ENCODE data around the gene TAF1.
"Not testable (repeated sequence)": the region's sequence is repeated elsewhere in the genome, so short reads cannot be mapped to it uniquely, and the experiment has no call there.

TAF1 gene

GRCh38 chrX:71326394-71326793, 39.8 kb upstream of the TAF1 start:
- H2BK120ac ChIP-seq (ENCODE audit: low read depth, low read length) = no peak overlapping the region
- H3K27ac ChIP-seq (ENCODE audit: low read depth, low read length) = no peak overlapping the region
- H3K79me1 ChIP-seq (ENCODE audit: low read length) = no peaks in the 10 kb centered on the region
- no peaks in the 10 kb centered on the region for H3K79me2 ChIP-seq (ENCODE audit: control insufficient read depth, insufficient read depth, low read length)
- no peak overlapping the region for H3K23ac ChIP-seq (ENCODE audit: low read length)
- no peak overlapping the region for H3K9ac ChIP-seq (ENCODE audit: low read length)
- H3K4me3 ChIP-seq (ENCODE audit: low read length) = no peak overlapping the region
- no peak overlapping the region for H3K18ac ChIP-seq (ENCODE audit: low read length)
- no peak overlapping the region for H3K56ac ChIP-seq (ENCODE audit: low read length)
- no CpG with 5 or more reads among the region's 3 CpGs for WGBS (ENCODE audit: extremely low coverage, insufficient coverage, low lambda C conversion rate)
- no peak overlapping the region for H2BK15ac ChIP-seq (replicated peaks; ENCODE audit: low read depth)
- no peak overlapping the region for H3K4ac ChIP-seq (ENCODE audit: low read depth, low read length)
- no peak overlapping the region for H2BK5ac ChIP-seq (ENCODE audit: low read length)
- DNase-seq = no peak
- no peak overlapping the region for H4K8ac ChIP-seq (ENCODE audit: low read depth, low read length)
- H3K4me1 ChIP-seq (ENCODE audit: control insufficient read depth, low read depth, low read length) = no peaks in the 10 kb centered on the region
- H3K4me2 ChIP-seq (ENCODE audit: low read length) = no peak overlapping the region
- no peak overlapping the region for H4K5ac ChIP-seq (ENCODE audit: low read length)
- H3K27me3 ChIP-seq (ENCODE audit: insufficient read depth, low read length, poor library complexity) = no peaks in the 10 kb centered on the region
- no peak overlapping the region for H2AK5ac ChIP-seq (ENCODE audit: low read length)
- no peaks in the 10 kb centered on the region for H3K36me3 ChIP-seq (ENCODE audit: control insufficient read depth, insufficient read depth, low read length)

- H3K27me3 ChIP-seq (ENCODE audit: insufficient read depth, low read length, poor library complexity); H3K9ac ChIP-seq (ENCODE audit: low read length); H4K8ac ChIP-seq (ENCODE audit: low read depth, low read length): not testable (repeated sequence)
Observed at GRCh38 chrX:71349151-71349665, 16.9 kb upstream of the TAF1 start.

GRCh38 chrX:71349867-71350266, 16.3 kb upstream of the TAF1 start:
- not testable (repeated sequence) for H3K4me2 ChIP-seq (ENCODE audit: low read length); H3K4me3 ChIP-seq (ENCODE audit: low read length); H3K18ac ChIP-seq (ENCODE audit: low read length); H4K5ac ChIP-seq (ENCODE audit: low read length); H3K23ac ChIP-seq (ENCODE audit: low read length); H3K27me3 ChIP-seq (ENCODE audit: insufficient read depth, low read length, poor library complexity); H3K4ac ChIP-seq (ENCODE audit: low read depth, low read length); H3K9ac ChIP-seq (ENCODE audit: low read length); H3K79me2 ChIP-seq (ENCODE audit: control insufficient read depth, insufficient read depth, low read length); H2AK5ac ChIP-seq (ENCODE audit: low read length); H3K36me3 ChIP-seq (ENCODE audit: control insufficient read depth, insufficient read depth, low read length); H3K56ac ChIP-seq (ENCODE audit: low read length); H4K8ac ChIP-seq (ENCODE audit: low read depth, low read length); H3K27ac ChIP-seq (ENCODE audit: low read depth, low read length); H2BK5ac ChIP-seq (ENCODE audit: low read length); H2BK15ac ChIP-seq (replicated peaks; ENCODE audit: low read depth); H3K79me1 ChIP-seq (ENCODE audit: low read length); H3K4me1 ChIP-seq (ENCODE audit: control insufficient read depth, low read depth, low read length); DNase-seq; H2BK120ac ChIP-seq (ENCODE audit: low read depth, low read length)
- no CpG with 5 or more reads among the region's 6 CpGs for WGBS (ENCODE audit: extremely low coverage, insufficient coverage, low lambda C conversion rate)

More at GRCh38 chrX:71349151-71349665, 16.9 kb upstream of the TAF1 start:
- not testable (repeated sequence) for H3K56ac ChIP-seq (ENCODE audit: low read length); H3K27ac ChIP-seq (ENCODE audit: low read depth, low read length); H2BK15ac ChIP-seq (replicated peaks; ENCODE audit: low read depth); H3K4me1 ChIP-seq (ENCODE audit: control insufficient read depth, low read depth, low read length); H3K79me1 ChIP-seq (ENCODE audit: low read length); H3K79me2 ChIP-seq (ENCODE audit: control insufficient read depth, insufficient read depth, low read length); H2BK5ac ChIP-seq (ENCODE audit: low read length); H3K36me3 ChIP-seq (ENCODE audit: control insufficient read depth, insufficient read depth, low read length); H3K4ac ChIP-seq (ENCODE audit: low read depth, low read length); H3K4me3 ChIP-seq (ENCODE audit: low read length); H4K5ac ChIP-seq (ENCODE audit: low read length); H3K23ac ChIP-seq (ENCODE audit: low read length); H3K4me2 ChIP-seq (ENCODE audit: low read length); H3K18ac ChIP-seq (ENCODE audit: low read length); DNase-seq; H2BK120ac ChIP-seq (ENCODE audit: low read depth, low read length); H2AK5ac ChIP-seq (ENCODE audit: low read length)
- no CpG with 5 or more reads among the region's 5 CpGs for WGBS (ENCODE audit: extremely low coverage, insufficient coverage, low lambda C conversion rate)

GRCh38 chrX:71352439-71352838, 13.7 kb upstream of the TAF1 start:
- not testable (repeated sequence) for H4K8ac ChIP-seq (ENCODE audit: low read depth, low read length); H3K27ac ChIP-seq (ENCODE audit: low read depth, low read length); H3K23ac ChIP-seq (ENCODE audit: low read length); H3K27me3 ChIP-seq (ENCODE audit: insufficient read depth, low read length, poor library complexity); H2BK5ac ChIP-seq (ENCODE audit: low read length); H3K4me3 ChIP-seq (ENCODE audit: low read length); H3K56ac ChIP-seq (ENCODE audit: low read length); H2BK15ac ChIP-seq (replicated peaks; ENCODE audit: low read depth); H3K4ac ChIP-seq (ENCODE audit: low read depth, low read length); H3K79me2 ChIP-seq (ENCODE audit: control insufficient read depth, insufficient read depth, low read length); H3K4me2 ChIP-seq (ENCODE audit: low read length); H3K9ac ChIP-seq (ENCODE audit: low read length); DNase-seq; H3K18ac ChIP-seq (ENCODE audit: low read length); H3K4me1 ChIP-seq (ENCODE audit: control insufficient read depth, low read depth, low read length); H3K79me1 ChIP-seq (ENCODE audit: low read length); H3K36me3 ChIP-seq (ENCODE audit: control insufficient read depth, insufficient read depth, low read length); H4K5ac ChIP-seq (ENCODE audit: low read length); H2BK120ac ChIP-seq (ENCODE audit: low read depth, low read length); H2AK5ac ChIP-seq (ENCODE audit: low read length)
- no CpG with 5 or more reads among the region's 5 CpGs for WGBS (ENCODE audit: extremely low coverage, insufficient coverage, low lambda C conversion rate)

- Histone ChIP-seq H3K27me3 (ENCODE audit: insufficient read depth, low read length, poor library complexity) (no peaks in the 10 kb centered on the region), H3K56ac (ENCODE audit: low read length) (no peak overlapping the region), H3K4me2 (ENCODE audit: low read length) (no peak overlapping the region), H3K4ac (ENCODE audit: low read depth, low read length) (no peak overlapping the region), H2BK15ac (replicated peaks; ENCODE audit: low read depth) (no peak overlapping the region), H3K27ac (ENCODE audit: low read depth, low read length) (no peak overlapping the region), H2BK120ac (ENCODE audit: low read depth, low read length) (no peak overlapping the region), H3K36me3 (ENCODE audit: control insufficient read depth, insufficient read depth, low read length) (no peaks in the 10 kb centered on the region), H2AK5ac (ENCODE audit: low read length) (no peak overlapping the region), H3K79me1 (ENCODE audit: low read length) (no peaks in the 10 kb centered on the region), H3K9ac (ENCODE audit: low read length) (no peak overlapping the region), H4K8ac (ENCODE audit: low read depth, low read length) (no peak overlapping the region), H3K79me2 (ENCODE audit: control insufficient read depth, insufficient read depth, low read length) (peaks cover 17% of the 10 kb centered on the region), H3K23ac (ENCODE audit: low read length) (no peak overlapping the region), H3K18ac (ENCODE audit: low read length) (no peak overlapping the region), H3K4me3 (ENCODE audit: low read length) (no peak overlapping the region), H4K5ac (ENCODE audit: low read length) (no peak overlapping the region), H3K4me1 (ENCODE audit: control insufficient read depth, low read depth, low read length) (no peaks in the 10 kb centered on the region), H2BK5ac (ENCODE audit: low read length) (no peak overlapping the region)
- no CpG with 5 or more reads among the region's 14 CpGs for WGBS (ENCODE audit: extremely low coverage, insufficient coverage, low lambda C conversion rate)
- no peak for DNase-seq
Observed at GRCh38 chrX:71364221-71364620, 1.9 kb upstream of the TAF1 start.

- Histone ChIP-seq H2BK5ac (ENCODE audit: low read length) (no peak overlapping the region), H3K18ac (ENCODE audit: low read length) (peak overlapping the region; percentile 80), H3K79me2 (ENCODE audit: control insufficient read depth, insufficient read depth, low read length) (peaks cover 17% of the 10 kb centered on the region), H3K9ac (ENCODE audit: low read length) (peak overlapping the region; percentile 78), H3K79me1 (ENCODE audit: low read length) (no peaks in the 10 kb centered on the region), H3K27ac (ENCODE audit: low read depth, low read length) (no peak overlapping the region), H2BK15ac (replicated peaks; ENCODE audit: low read depth) (no peak overlapping the region), H4K5ac (ENCODE audit: low read length) (no peak overlapping the region), H3K4me3 (ENCODE audit: low read length) (peak overlapping the region; percentile 73), H3K56ac (ENCODE audit: low read length) (peak overlapping the region; percentile 85), H2AK5ac (ENCODE audit: low read length) (no peak overlapping the region), H3K23ac (ENCODE audit: low read length) (no peak overlapping the region), H3K27me3 (ENCODE audit: insufficient read depth, low read length, poor library complexity) (no peaks in the 10 kb centered on the region), H2BK120ac (ENCODE audit: low read depth, low read length) (no peak overlapping the region), H3K4ac (ENCODE audit: low read depth, low read length) (no peak overlapping the region), H3K36me3 (ENCODE audit: control insufficient read depth, insufficient read depth, low read length) (no peaks in the 10 kb centered on the region), H3K4me2 (ENCODE audit: low read length) (peak overlapping the region; percentile 4), H4K8ac (ENCODE audit: low read depth, low read length) (no peak overlapping the region), H3K4me1 (ENCODE audit: control insufficient read depth, low read depth, low read length) (no peaks in the 10 kb centered on the region)
- DNase-seq = no peak
- no CpG with 5 or more reads among the region's 16 CpGs for WGBS (ENCODE audit: extremely low coverage, insufficient coverage, low lambda C conversion rate)
Observed at GRCh38 chrX:71365356-71365874, 742 bp upstream of the TAF1 start.

All from mesendoderm (in vitro differentiated cells).